NT2/D1 (cell line): ENCODE results near the gene KLHL1.

Experiments
- SUZ12 ChIP-seq: IDR thresholded peaks from 2 replicates; pipeline ENCODE4 v1.6.1; 2011; ENCODE audit not compliant: insufficient read length, insufficient read depth; ENCODE audit errors: extremely low read depth
- YY1 ChIP-seq: IDR thresholded peaks from 2 replicates; pipeline ENCODE4 v1.6.1; 2011; ENCODE audit not compliant: insufficient read length, insufficient read depth

DNA sequence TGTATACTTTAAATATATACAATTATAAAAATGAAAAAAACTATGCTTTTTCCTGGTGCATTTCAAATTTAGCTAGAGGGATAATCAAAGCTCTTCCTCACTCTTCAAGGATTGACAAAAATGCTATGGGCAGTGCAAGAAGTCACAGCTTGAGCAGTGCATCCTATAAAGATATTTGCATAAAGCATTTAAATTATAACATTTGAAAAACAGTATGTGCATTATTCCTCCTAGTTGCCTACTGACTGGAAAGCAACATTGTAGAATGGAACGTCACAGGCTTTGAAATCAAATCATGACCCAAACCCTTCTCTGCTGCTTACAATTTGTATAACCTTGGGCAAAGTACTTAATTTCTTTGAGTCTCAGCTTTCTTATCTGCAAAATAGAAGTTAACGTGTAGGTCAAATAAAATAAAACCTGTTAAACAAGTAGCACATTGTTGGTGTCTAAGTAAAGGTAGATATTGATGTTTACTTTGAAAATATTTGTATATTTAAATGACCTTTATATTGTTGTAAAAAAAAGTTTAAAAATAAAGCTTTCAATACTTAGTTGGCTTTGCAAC is 9.2 kb upstream of the KLHL1 start:
- TF ChIP-seq SUZ12 (no peak), YY1 (no peak)
